Endothelial cell of umbilical vein (primary cell): Measurements from ENCODE around the gene MTA1.

Experiments
- EZH2 ChIP-seq: IDR thresholded peaks from 2 replicates; pipeline ENCODE4 v1.6.1; 2012; ENCODE audit warnings: borderline replicate concordance, low read depth, mild to moderate bottlenecking, moderate library complexity, low read length, inconsistent platforms; ENCODE audit not compliant: severe bottlenecking
- GATA2 ChIP-seq: IDR thresholded peaks from 2 replicates; pipeline ENCODE4 v1.7.0; 2011; ENCODE audit warnings: low read depth, mild to moderate bottlenecking, moderate library complexity, mixed read lengths, low read length; ENCODE audit not compliant: insufficient read length, insufficient read depth
- MYC ChIP-seq: IDR thresholded peaks from one replicate; pipeline ENCODE4 v1.6.1; 2011; ENCODE audit warnings: mild to moderate bottlenecking, low read depth, low read length
- POLR2A ChIP-seq: IDR thresholded peaks from 2 replicates; pipeline ENCODE4 v1.6.1; 2012; ENCODE audit warnings: low read depth, mild to moderate bottlenecking, control low read depth, low read length
- POLR2AphosphoS5 ChIP-seq: IDR thresholded peaks from 2 replicates; pipeline ENCODE4 v1.6.1; 2012; ENCODE audit warnings: low read depth, mild to moderate bottlenecking, control low read depth, low read length, moderate library complexity; ENCODE audit not compliant: insufficient read depth
- TF ChIP-seq, protein P1 (sequence below), 2 donors: IDR thresholded peaks; 1 replicate in 1 of 2; 2 replicates in 1 of 2; pipeline ENCODE4 v1.5.1; 2011; ENCODE audit warnings: low read length in 2 of 2, mild to moderate bottlenecking in 2 of 2, moderate library complexity in 2 of 2, control low read depth in 1 of 2, inconsistent platforms in 1 of 2, low read depth in 1 of 2; ENCODE audit not compliant: insufficient read depth in 1 of 2; ENCODE audit errors: extremely low read depth in 1 of 2

DNA sequence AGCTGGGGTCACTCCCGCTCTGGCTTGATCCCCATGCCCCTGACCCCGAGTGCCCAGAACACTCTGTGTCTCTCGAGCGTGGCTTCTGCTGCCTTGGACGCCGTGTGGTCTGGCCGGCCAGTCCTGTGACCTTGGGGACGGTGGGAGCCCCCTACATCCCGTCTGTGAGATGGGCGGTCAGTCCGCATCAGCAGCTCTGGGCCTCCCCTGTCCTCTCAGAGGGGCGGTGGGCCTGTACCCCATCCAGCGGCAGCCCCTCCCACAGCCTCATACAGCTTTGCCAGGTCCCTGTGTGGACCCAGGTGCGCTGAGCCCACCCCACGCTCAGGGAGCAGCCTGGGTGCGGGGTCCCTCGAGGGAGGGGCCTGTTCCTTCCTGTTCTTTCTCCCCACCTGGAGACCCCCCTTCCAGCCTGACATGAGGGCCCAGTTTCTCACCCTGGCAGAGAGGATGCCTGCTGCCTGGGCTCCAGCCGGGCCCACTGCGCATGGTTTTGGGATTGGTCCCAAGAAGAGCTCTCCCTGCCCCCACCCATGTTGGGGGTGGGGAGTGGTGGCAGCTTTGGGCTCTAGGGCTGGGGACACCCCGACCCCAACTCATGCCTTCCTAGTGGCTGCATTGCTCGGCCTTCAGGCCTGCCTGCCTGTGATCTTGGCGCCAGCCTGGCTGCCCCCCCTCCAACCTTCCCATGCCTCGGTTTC is 1.5 kb downstream of the MTA1 start:
- TF ChIP-seq POLR2A, result no peak
- TF ChIP-seq, protein P1, sequence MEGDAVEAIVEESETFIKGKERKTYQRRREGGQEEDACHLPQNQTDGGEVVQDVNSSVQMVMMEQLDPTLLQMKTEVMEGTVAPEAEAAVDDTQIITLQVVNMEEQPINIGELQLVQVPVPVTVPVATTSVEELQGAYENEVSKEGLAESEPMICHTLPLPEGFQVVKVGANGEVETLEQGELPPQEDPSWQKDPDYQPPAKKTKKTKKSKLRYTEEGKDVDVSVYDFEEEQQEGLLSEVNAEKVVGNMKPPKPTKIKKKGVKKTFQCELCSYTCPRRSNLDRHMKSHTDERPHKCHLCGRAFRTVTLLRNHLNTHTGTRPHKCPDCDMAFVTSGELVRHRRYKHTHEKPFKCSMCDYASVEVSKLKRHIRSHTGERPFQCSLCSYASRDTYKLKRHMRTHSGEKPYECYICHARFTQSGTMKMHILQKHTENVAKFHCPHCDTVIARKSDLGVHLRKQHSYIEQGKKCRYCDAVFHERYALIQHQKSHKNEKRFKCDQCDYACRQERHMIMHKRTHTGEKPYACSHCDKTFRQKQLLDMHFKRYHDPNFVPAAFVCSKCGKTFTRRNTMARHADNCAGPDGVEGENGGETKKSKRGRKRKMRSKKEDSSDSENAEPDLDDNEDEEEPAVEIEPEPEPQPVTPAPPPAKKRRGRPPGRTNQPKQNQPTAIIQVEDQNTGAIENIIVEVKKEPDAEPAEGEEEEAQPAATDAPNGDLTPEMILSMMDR (IDR thresholded peaks at IDR 0.05; ENCODE audit: extremely low read depth in 1 of 2, insufficient read depth in 1 of 2, low read depth in 1 of 2, low read length in 2 of 2), result no peak
- no peak for TF ChIP-seq POLR2AphosphoS5
- TF ChIP-seq EZH2, result no peak
- TF ChIP-seq GATA2, result no peak
- no peak for TF ChIP-seq MYC
